GM23248 (cell line): ENCODE data around the gene CACNA2D2. TPM values are rescaled to one million over a fixed set of nuclear protein-coding genes. Genes with fewer than 3 reads are reported as not detected.

Source experiments
- DNase-seq: peaks from one replicate; pipeline ENCODE4 v3.0.0-alpha.2; 2015
- H2AFZ ChIP-seq: fragments of 200-600 bp; sonication (generic); 2 replicates; pipeline ENCODE4 v1.6.1; 2016; ENCODE audit warnings: antibody characterized with exemption
- H3F3A ChIP-seq: fragments of 200-600 bp; sonication (generic); 2 replicates; pipeline ENCODE4 v1.6.1; 2016; ENCODE audit warnings: mild to moderate bottlenecking, antibody characterized with exemption, mixed run types; ENCODE audit not compliant: insufficient read depth
- H3K27ac ChIP-seq: fragments of 200-600 bp; sonication (generic); 2 replicates; pipeline ENCODE4 v1.5.1; 2016; ENCODE audit warnings: mild to moderate bottlenecking
- H3K27me3 ChIP-seq: fragments of 200-600 bp; sonication (generic); replicated peaks from 2 replicates; pipeline ENCODE4 v1.6.1; 2016; ENCODE audit warnings: mild to moderate bottlenecking; ENCODE audit not compliant: insufficient read depth
- H3K36me3 ChIP-seq: fragments of 200-600 bp; sonication (generic); 2 replicates; pipeline ENCODE4 v1.6.1; 2016; ENCODE audit warnings: low read depth, mild to moderate bottlenecking
- H3K4me1 ChIP-seq: fragments of 200-600 bp; sonication (generic); 2 replicates; pipeline ENCODE4 v1.6.1; 2016; ENCODE audit warnings: mild to moderate bottlenecking; ENCODE audit not compliant: insufficient read depth
- H3K4me2 ChIP-seq: fragments of 200-600 bp; sonication (generic); one replicate; pipeline ENCODE4 v1.6.1; 2016; ENCODE audit warnings: mild to moderate bottlenecking; ENCODE audit not compliant: unreplicated experiment
- H3K4me3 ChIP-seq: fragments of 200-600 bp; sonication (generic); 2 replicates; pipeline ENCODE4 v1.5.1; 2016; ENCODE audit warnings: mild to moderate bottlenecking
- H3K79me2 ChIP-seq: fragments of 200-600 bp; sonication (generic); 2 replicates; pipeline ENCODE4 v1.6.1; 2016; ENCODE audit warnings: mild to moderate bottlenecking; ENCODE audit not compliant: insufficient read depth
- H3K9ac ChIP-seq: fragments of 200-600 bp; sonication (generic); 2 replicates; pipeline ENCODE4 v1.6.1; 2016; ENCODE audit warnings: mild to moderate bottlenecking
- H3K9me2 ChIP-seq: fragments of 200-600 bp; sonication (generic); 2 replicates; pipeline ENCODE4 v1.6.1; 2016; ENCODE audit warnings: mixed run types, mild to moderate bottlenecking, moderate library complexity; ENCODE audit not compliant: insufficient read depth
- H3K9me3 ChIP-seq: fragments of 200-600 bp; sonication (generic); one replicate; pipeline ENCODE4 v1.6.1; 2017; ENCODE audit warnings: low read depth
- H4K20me1 ChIP-seq: fragments of 200-600 bp; sonication (generic); 2 replicates; pipeline ENCODE4 v1.6.0; 2016; ENCODE audit not compliant: insufficient read depth
- EZH2 ChIP-seq: fragments of 200-600 bp; sonication (generic); IDR thresholded peaks from 2 replicates; pipeline ENCODE4 v1.6.1; 2018; ENCODE audit warnings: antibody characterized with exemption, mild to moderate bottlenecking; ENCODE audit not compliant: insufficient read depth, poor library complexity, severe bottlenecking
- EZH2phosphoT487 ChIP-seq: fragments of 200-600 bp; sonication (generic); IDR thresholded peaks from 2 replicates; pipeline ENCODE4 v1.6.1; 2018; ENCODE audit warnings: antibody characterized with exemption, moderate library complexity, mild to moderate bottlenecking, low read depth; ENCODE audit not compliant: insufficient read depth
- WGBS, 2 experiments: methylation state at CpG; one replicate each; pipeline ENCODE4 v1.1.6; 2015 to 2017; ENCODE audit warnings: low lambda C conversion rate in 2 of 2, low coverage in 1 of 2; ENCODE audit errors: missing lambda C conversion rate in 2 of 2; 5-methylcytosine and 5-hydroxymethylcytosine counted together
- in situ Hi-C: fragments of 300-500 bp; cut with MboI; formaldehyde crosslinking; loops from 2 replicates; pipeline ENCODE4 v1.15.0; 2020
- polyA plus RNA-seq: library from polyadenylated mRNA; unstranded; fragments of >200 nt; fragmentation: Nextera tagmentation; extraction: Ambion mirVana; gene quantifications from 2 replicates; pipeline ENCODE4 v1.2.1, GENCODE V29; 2016
- total RNA-seq: library from RNA; depleted of rRNA; stranded (reverse); fragments of >200 nt; shearing (Covaris generic); gene quantifications from 2 replicates; pipeline ENCODE4 v1.2.3, GENCODE V29; 2014

CACNA2D2 gene
- total and polyA plus RNA-seq, 2 experiments from 2014 or later = not detected

- in situ Hi-C loops = no loop called here
- no peaks in the 10 kb centered on the region for H3K4me1 ChIP-seq
- no peaks in the 10 kb centered on the region for H3K79me2 ChIP-seq
- WGBS, 2 experiments = 51 to 71% methylated on average over 1 to 4 of the region's 4 CpGs
- TF ChIP-seq EZH2phosphoT487 = no peak
- no peak for TF ChIP-seq EZH2
- DNase-seq = no peak
- no peak overlapping the region for H3K4me2 ChIP-seq
- no peak overlapping the region for H2AFZ ChIP-seq
- no peaks in the 10 kb centered on the region for H3K27me3 ChIP-seq
- no peaks in the 10 kb centered on the region for H3K9me3 ChIP-seq
- no peaks in the 10 kb centered on the region for H3F3A ChIP-seq
- no peak overlapping the region for H3K4me3 ChIP-seq
- H3K9ac ChIP-seq = no peak overlapping the region
- no peaks in the 10 kb centered on the region for H3K36me3 ChIP-seq
- H3K9me2 ChIP-seq = no peaks in the 10 kb centered on the region
- H3K27ac ChIP-seq = no peak overlapping the region
- no peaks in the 10 kb centered on the region for H4K20me1 ChIP-seq
These were observed 23.0 kb downstream of the CACNA2D2 start for GRCh38 chr3:50480471-50480870.

DNA sequence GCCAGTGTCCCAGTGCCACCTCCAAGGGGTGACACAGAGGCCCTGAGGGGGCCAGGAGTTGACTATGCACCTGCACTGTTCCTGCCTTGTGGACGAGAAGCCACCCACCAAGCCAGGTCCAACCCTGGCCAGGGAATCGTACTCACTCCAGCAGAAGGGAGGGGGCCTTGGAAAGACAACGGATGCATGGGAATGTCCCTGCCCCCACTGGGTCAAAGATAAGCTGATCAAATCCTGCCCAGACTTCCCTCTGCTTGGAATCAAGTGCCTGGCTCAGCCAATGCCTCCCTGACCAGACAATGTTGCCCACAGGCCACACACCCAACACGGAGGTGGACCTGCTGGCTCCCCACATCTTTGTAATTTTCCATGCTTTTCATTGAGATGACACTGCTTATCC is 23.9 kb downstream of the CACNA2D2 start:
- H4K20me1 ChIP-seq = no peaks in the 10 kb centered on the region
- no peaks in the 10 kb centered on the region for H3K79me2 ChIP-seq
- peaks cover 6% of the 10 kb centered on the region; the same call in 1 of the 2 replicates for H3K4me1 ChIP-seq
- no peaks in the 10 kb centered on the region for H3F3A ChIP-seq
- no peaks in the 10 kb centered on the region for H3K9me2 ChIP-seq
- no peak overlapping the region for H3K9ac ChIP-seq
- H2AFZ ChIP-seq = no peak overlapping the region
- no peaks in the 10 kb centered on the region for H3K27me3 ChIP-seq
- TF ChIP-seq EZH2phosphoT487 = no peak
- TF ChIP-seq EZH2 = no peak
- no peaks in the 10 kb centered on the region for H3K9me3 ChIP-seq
- H3K4me2 ChIP-seq = no peak overlapping the region
- H3K4me3 ChIP-seq = no peak overlapping the region
- in situ Hi-C loops = no loop called here
- WGBS, 2 experiments = 70 to 71% methylated on average over 4 of the region's 4 CpGs
- H3K27ac ChIP-seq = no peak overlapping the region
- no peak for DNase-seq
- no peaks in the 10 kb centered on the region for H3K36me3 ChIP-seq

GRCh38 chr3:50478671-50479260 is 24.7 kb downstream of the CACNA2D2 start:
- no peaks in the 10 kb centered on the region for H3K79me2 ChIP-seq
- H3K36me3 ChIP-seq = no peaks in the 10 kb centered on the region
- no peak overlapping the region for H3K9ac ChIP-seq
- in situ Hi-C loops = no loop called here
- H3K27me3 ChIP-seq = no peaks in the 10 kb centered on the region
- peaks cover 9% of the 10 kb centered on the region; the same call in 1 of the 2 replicates for H3K4me1 ChIP-seq
- H2AFZ ChIP-seq = no peak overlapping the region
- 90 to 95% methylated on average over 2 of the region's 2 CpGs for WGBS, 2 experiments
- H3K4me3 ChIP-seq = no peak overlapping the region
- no peaks in the 10 kb centered on the region for H4K20me1 ChIP-seq
- no peak overlapping the region for H3K27ac ChIP-seq
- H3K9me2 ChIP-seq = no peaks in the 10 kb centered on the region
- TF ChIP-seq EZH2 (no peak), EZH2phosphoT487 (no peak)
- H3F3A ChIP-seq = no peaks in the 10 kb centered on the region
- H3K4me2 ChIP-seq = no peak overlapping the region
- no peak for DNase-seq
- H3K9me3 ChIP-seq = no peaks in the 10 kb centered on the region

GRCh38 chr3:50478051-50478450 is 25.4 kb downstream of the CACNA2D2 start:
- H3K27me3 ChIP-seq = no peaks in the 10 kb centered on the region
- in situ Hi-C loops = no loop called here
- DNase-seq = no peak
- H3K79me2 ChIP-seq = no peaks in the 10 kb centered on the region
- no peaks in the 10 kb centered on the region for H3K9me3 ChIP-seq
- H2AFZ ChIP-seq = no peak overlapping the region
- no peaks in the 10 kb centered on the region for H4K20me1 ChIP-seq
- no peaks in the 10 kb centered on the region for H3K36me3 ChIP-seq
- WGBS, 2 experiments = 89 to 91% methylated on average over 7 of the region's 7 CpGs
- no peak overlapping the region for H3K4me3 ChIP-seq
- TF ChIP-seq EZH2 = no peak
- TF ChIP-seq EZH2phosphoT487 = no peak
- H3K4me2 ChIP-seq = no peak overlapping the region
- no peak overlapping the region for H3K27ac ChIP-seq
- peaks cover 9% of the 10 kb centered on the region; the same call in 1 of the 2 replicates for H3K4me1 ChIP-seq
- no peaks in the 10 kb centered on the region for H3K9me2 ChIP-seq
- no peak overlapping the region for H3K9ac ChIP-seq
- H3F3A ChIP-seq = no peaks in the 10 kb centered on the region
